ENCODE measurements around the gene C3orf18.

GRCh38 chr3:50557106-50557505 is 10.4 kb downstream of the C3orf18 start:
- TF ChIP-seq GATA3 (IDR thresholded peaks at IDR 0.05; ENCODE audit: low read depth, low read length), result no peak
- no peak for TF ChIP-seq GATA2 (IDR thresholded peaks at IDR 0.05; ENCODE audit: low read depth, low read length)
